B cell (primary cell): ENCODE measurements around the gene TMEM161B. TPM values are rescaled to one million over a fixed set of nuclear protein-coding genes. Genes with fewer than 3 reads are reported as not detected.

Experiments
- ATAC-seq: fragments of 200-7000 bp; cut with Tn5 transposase; one replicate; pipeline ENCODE4 v1.10.0; 2021; ENCODE audit warnings: low read depth, mild to moderate bottlenecking, moderate number of reproducible peaks, moderate library complexity
- CTCF ChIA-PET: fragments of 350-600 bp; sonication (Branson Sonifier 250); formaldehyde crosslinking; loops from one replicate; lab custom pipeline; 2021; ENCODE audit warnings: antibody characterized with exemption, inconsistent platforms; lab: Charles Lee
- POLR2A ChIA-PET: fragments of 350-600 bp; sonication (Branson Sonifier 250); formaldehyde crosslinking; loops from one replicate; lab custom pipeline; 2021; ENCODE audit warnings: antibody characterized with exemption; lab: Charles Lee
- DNase-seq: peaks from one replicate; pipeline ENCODE4 v3.0.0; 2013
- H2AFZ ChIP-seq: 2 replicates; pipeline ENCODE4 v1.6.1; 2012; ENCODE audit warnings: mild to moderate bottlenecking, low read depth, low read length; ENCODE audit not compliant: insufficient read depth, poor library complexity, severe bottlenecking
- H3K27ac ChIP-seq, 2 donors: 1 replicate in 1 of 2; 2 replicates in 1 of 2; pipeline ENCODE4 v1.5.1; 2012 to 2013; ENCODE audit warnings: low read length in 2 of 2, mild to moderate bottlenecking in 2 of 2, moderate library complexity in 1 of 2
- H3K27me3 ChIP-seq, 4 experiments: fragments of 200-600 bp in 1 of 4; sonication (generic) in 1 of 4; replicated peaks in 1 of 4; 1 replicate in 2 of 4; 2 replicates in 2 of 4; pipeline versions ENCODE4 v1.6.1 to v1.7.0; 2013 to 2016; ENCODE audit warnings: low read length in 3 of 4, mild to moderate bottlenecking in 2 of 4, mixed read lengths in 1 of 4, moderate library complexity in 1 of 4; ENCODE audit not compliant: insufficient read depth in 4 of 4, control insufficient read depth in 3 of 4; ENCODE audit errors: control extremely low read depth in 1 of 4
- H3K36me3 ChIP-seq, 2 experiments: replicated peaks in 1 of 2; 1 replicate in 1 of 2; 2 replicates in 1 of 2; pipeline versions ENCODE4 v1.6.1 to v1.7.1; 2013; ENCODE audit warnings: low read length in 1 of 2; ENCODE audit not compliant: insufficient read depth in 2 of 2, control insufficient read depth in 1 of 2; ENCODE audit errors: control extremely low read depth in 1 of 2, extremely low read depth in 1 of 2
- H3K4me1 ChIP-seq, 2 donors: fragments of 200-600 bp in 1 of 2; sonication (generic) in 1 of 2; 1 replicate in 1 of 2; 2 replicates in 1 of 2; pipeline versions ENCODE4 v1.5.1 to v1.6.1; 2013 to 2017; ENCODE audit warnings: low read length in 2 of 2; ENCODE audit not compliant: control insufficient read depth in 2 of 2, insufficient read depth in 2 of 2
- H3K4me2 ChIP-seq: replicated peaks from 2 replicates; pipeline ENCODE3; 2012; ENCODE audit warnings: mild to moderate bottlenecking, low read depth, low read length; ENCODE audit not compliant: poor library complexity, severe bottlenecking
- H3K4me3 ChIP-seq, 5 experiments: fragments of 200-600 bp in 1 of 5; sonication (generic) in 1 of 5; 1 replicate in 3 of 5; 2 replicates in 2 of 5; pipeline versions ENCODE4 v1.5.1 to v1.7.0; 2011 to 2016; ENCODE audit warnings: low read length in 4 of 5, mild to moderate bottlenecking in 4 of 5, low read depth in 2 of 5, control low read depth in 1 of 5, moderate library complexity in 1 of 5; ENCODE audit not compliant: insufficient read depth in 1 of 5; ENCODE audit errors: control extremely low read depth in 1 of 5, extremely low read depth in 1 of 5
- H3K79me2 ChIP-seq: fragments of 200-600 bp; sonication (generic); one replicate; pipeline ENCODE4 v1.6.0; 2016; ENCODE audit warnings: low read length; ENCODE audit not compliant: control insufficient read depth, insufficient read depth
- H3K9ac ChIP-seq: fragments of 200-600 bp; sonication (generic); 2 replicates; pipeline ENCODE4 v1.6.1; 2017; ENCODE audit warnings: mild to moderate bottlenecking, low read length, moderate library complexity
- H3K9me3 ChIP-seq, 3 donors: one replicate each; pipeline versions ENCODE4 v1.6.1 to v1.7.1; 2013; ENCODE audit warnings: low read length in 2 of 3; ENCODE audit not compliant: control insufficient read depth in 2 of 3, insufficient read depth in 1 of 3; ENCODE audit errors: control extremely low read depth in 1 of 3
- H4K20me1 ChIP-seq: 2 replicates; pipeline ENCODE4 v1.6.0; 2012; ENCODE audit warnings: mild to moderate bottlenecking, low read length; ENCODE audit not compliant: insufficient read depth, control insufficient read depth, poor library complexity, severe bottlenecking
- H3K27ac Mint-ChIP-seq: one replicate; pipeline ENCODE4 v1.8.0; 2021; ENCODE audit warnings: mixed read lengths
- H3K27me3 Mint-ChIP-seq: one replicate; pipeline ENCODE4 v1.8.0; 2021; ENCODE audit warnings: mixed read lengths
- H3K4me1 Mint-ChIP-seq: one replicate; pipeline ENCODE4 v1.8.0; 2021; ENCODE audit warnings: mixed read lengths
- H3K4me3 Mint-ChIP-seq: one replicate; pipeline ENCODE4 v1.8.0; 2021; ENCODE audit warnings: mixed read lengths
- H3K9me3 Mint-ChIP-seq: one replicate; pipeline ENCODE4 v1.8.0; 2022; ENCODE audit warnings: mixed read lengths; ENCODE audit not compliant: insufficient read depth
- CTCF ChIP-seq: fragments of 200-600 bp; IDR thresholded peaks from one replicate; pipeline ENCODE4 v1.8.0; 2022; ENCODE audit warnings: antibody characterized with exemption, mild to moderate bottlenecking
- EZH2 ChIP-seq: IDR thresholded peaks from 2 replicates; pipeline ENCODE4 v1.6.1; 2012; ENCODE audit warnings: borderline replicate concordance, low read depth, mild to moderate bottlenecking, moderate library complexity, low read length; ENCODE audit not compliant: insufficient read depth, poor library complexity, severe bottlenecking
- WGBS: methylation state at CpG from one replicate; pipeline ENCODE4 v1.1.5; 2013; ENCODE audit warnings: missing lambda C conversion rate; ENCODE audit not compliant: insufficient coverage; 5-methylcytosine and 5-hydroxymethylcytosine counted together
- intact Hi-C: fragments of 100-400 bp; cut with micrococcal nuclease; formaldehyde crosslinking; loops from one replicate; pipeline ENCODE4 v1.10.0; 2022
- polyA plus RNA-seq: library from polyadenylated mRNA; depleted of rRNA; stranded (reverse); fragments of >200 nt; gene quantifications from 2 replicates; pipeline ENCODE4 v1.2.3, GENCODE V29; 2012
- total RNA-seq, 2 donors: library from RNA; stranded (reverse); fragments of 120-200 nt in 1 of 2; gene quantifications; 1 replicate in 1 of 2; 2 replicates in 1 of 2; pipeline versions ENCODE4 v1.2.3 to v1.2.4, GENCODE V29; 2013 to 2022

TMEM161B gene
- total and polyA plus RNA-seq, 2 donors (not counting 1 experiment from before 2014, with no cell fraction given): 12.7 to 32.2 TPM

DNA sequence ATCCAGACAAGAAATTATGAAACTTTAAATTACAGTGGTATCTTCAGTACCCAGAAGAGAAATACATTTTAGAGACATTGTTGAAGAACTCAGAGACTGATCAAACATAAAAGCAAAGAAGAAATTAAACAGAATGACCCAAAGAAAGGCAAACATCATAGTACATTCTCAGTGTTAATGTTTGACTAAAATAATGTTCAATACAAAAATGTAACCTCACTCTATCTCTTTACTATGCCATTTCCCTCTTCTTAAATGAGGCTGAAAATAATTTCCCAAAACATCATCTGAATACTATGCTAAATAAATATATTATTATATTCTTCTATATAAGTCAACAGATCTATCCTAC is 22.8 kb downstream of the TMEM161B start:
- Histone ChIP-seq H3K4me3 (no peak overlapping the region), H3K36me3 (peaks cover 0 to 3% of the 10 kb centered on the region in 2 experiments), H3K9me3 (no peaks in the 10 kb centered on the region), H3K4me2 (no peak overlapping the region), H2AFZ (no peak overlapping the region), H4K20me1 (peaks cover 30% of the 10 kb centered on the region), H3K9ac (no peak overlapping the region), H3K27me3 (no peaks in the 10 kb centered on the region), H3K27ac (no peak overlapping the region), H3K4me1 (no peaks in the 10 kb centered on the region), H3K79me2 (peaks cover 57% of the 10 kb centered on the region)
- Mint-ChIP-seq H3K9me3 (no peaks in the 10 kb centered on the region), H3K4me3 (no peak overlapping the region), H3K4me1 (peaks cover 43% of the 10 kb centered on the region), H3K27me3 (no peaks in the 10 kb centered on the region), H3K27ac (no peak overlapping the region)
- TF ChIP-seq CTCF (no peak), EZH2 (no peak)
- ChIA-PET CTCF (no interaction called here), POLR2A (no interaction called here)
- no peak for ATAC-seq
- intact Hi-C loops: no loop called here
- no peak for DNase-seq

DNA sequence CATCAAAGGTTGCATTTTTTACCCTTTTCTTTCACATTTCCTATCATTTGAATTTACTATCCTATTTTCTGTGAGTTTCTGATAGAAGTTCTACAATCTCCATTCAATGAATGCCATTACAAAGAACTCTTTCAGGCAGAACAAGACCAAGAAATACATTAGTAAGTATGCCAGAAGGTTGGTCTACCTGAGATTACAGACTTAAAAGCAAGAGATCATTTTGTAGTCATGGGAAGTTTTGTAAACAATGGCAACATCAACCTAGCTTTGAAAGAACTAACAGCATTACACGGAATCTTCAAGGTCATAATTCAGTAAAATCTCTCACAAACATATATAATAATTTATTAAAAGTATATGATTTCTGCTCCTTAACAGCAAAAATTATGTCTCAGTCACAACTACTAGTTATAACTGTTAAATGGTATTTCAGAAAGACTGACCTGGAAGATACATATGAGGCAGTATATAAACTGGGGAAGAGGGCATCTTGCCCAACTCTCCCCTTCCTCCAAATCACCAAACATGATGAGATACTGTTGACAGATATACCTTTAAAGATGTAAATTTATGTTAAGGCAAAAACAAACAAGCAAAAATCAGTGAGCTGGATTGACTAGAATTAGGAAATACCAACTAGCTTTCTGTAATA is 23.3 kb downstream of the TMEM161B start:
- no peaks in the 10 kb centered on the region for H3K27me3 ChIP-seq
- no peak overlapping the region for H3K27ac Mint-ChIP-seq
- H3K4me3 Mint-ChIP-seq: no peak overlapping the region
- DNase-seq (no peak), ATAC-seq (no peak)
- peaks cover 38% of the 10 kb centered on the region for H3K4me1 Mint-ChIP-seq
- peaks cover 25% of the 10 kb centered on the region for H4K20me1 ChIP-seq
- peaks cover 54% of the 10 kb centered on the region for H3K79me2 ChIP-seq
- intact Hi-C loops: no loop called here
- ChIA-PET POLR2A (no interaction called here), CTCF (no interaction called here)
- no peaks in the 10 kb centered on the region for H3K27me3 Mint-ChIP-seq
- no peaks in the 10 kb centered on the region for H3K9me3 ChIP-seq
- H2AFZ ChIP-seq: no peak overlapping the region
- no peak for TF ChIP-seq EZH2
- no peak for TF ChIP-seq CTCF
- H3K4me2 ChIP-seq: no peak overlapping the region
- no peaks in the 10 kb centered on the region for H3K9me3 Mint-ChIP-seq
- H3K4me3 ChIP-seq: no peak overlapping the region
- no peaks in the 10 kb centered on the region for H3K4me1 ChIP-seq
- H3K9ac ChIP-seq: no peak overlapping the region
- H3K27ac ChIP-seq: no peak overlapping the region
- WGBS: no CpG with 5 or more reads among the region's 1 CpG
- H3K36me3 ChIP-seq: peaks cover 0 to under 1% of the 10 kb centered on the region in 2 experiments
